Adipocyte (in vitro differentiated cells): ENCODE data around the gene LRRC2.

Experiments used
- DNase-seq: peaks from one replicate; pipeline ENCODE4 v3.0.0-alpha.2; 2015; ENCODE audit warnings: low read depth
- H3K27me3 ChIP-seq: replicated peaks from 2 replicates; pipeline ENCODE4 v1.7.0; 2013; ENCODE audit warnings: mild to moderate bottlenecking, low read length, moderate library complexity; ENCODE audit not compliant: control insufficient read depth, insufficient read depth
- H3K36me3 ChIP-seq: 2 replicates; pipeline ENCODE4 v1.7.0; 2013; ENCODE audit warnings: low read length, mild to moderate bottlenecking, moderate library complexity; ENCODE audit not compliant: control insufficient read depth, insufficient read depth, severe bottlenecking
- H3K4me1 ChIP-seq: 2 replicates; pipeline ENCODE4 v1.7.0; 2013; ENCODE audit warnings: mild to moderate bottlenecking, low read length, moderate library complexity; ENCODE audit not compliant: control insufficient read depth, insufficient read depth
- H3K4me3 ChIP-seq: 2 replicates; pipeline ENCODE4 v1.7.0; 2013; ENCODE audit warnings: mild to moderate bottlenecking, low read length, moderate library complexity
- H3K9ac ChIP-seq: 2 replicates; pipeline ENCODE4 v1.7.0; 2013; ENCODE audit warnings: mild to moderate bottlenecking, low read length, moderate library complexity
- H3K9me3 ChIP-seq: 2 replicates; pipeline ENCODE4 v1.7.0; 2013; ENCODE audit warnings: mild to moderate bottlenecking, low read length, moderate library complexity; ENCODE audit not compliant: control insufficient read depth

LRRC2 gene

DNA sequence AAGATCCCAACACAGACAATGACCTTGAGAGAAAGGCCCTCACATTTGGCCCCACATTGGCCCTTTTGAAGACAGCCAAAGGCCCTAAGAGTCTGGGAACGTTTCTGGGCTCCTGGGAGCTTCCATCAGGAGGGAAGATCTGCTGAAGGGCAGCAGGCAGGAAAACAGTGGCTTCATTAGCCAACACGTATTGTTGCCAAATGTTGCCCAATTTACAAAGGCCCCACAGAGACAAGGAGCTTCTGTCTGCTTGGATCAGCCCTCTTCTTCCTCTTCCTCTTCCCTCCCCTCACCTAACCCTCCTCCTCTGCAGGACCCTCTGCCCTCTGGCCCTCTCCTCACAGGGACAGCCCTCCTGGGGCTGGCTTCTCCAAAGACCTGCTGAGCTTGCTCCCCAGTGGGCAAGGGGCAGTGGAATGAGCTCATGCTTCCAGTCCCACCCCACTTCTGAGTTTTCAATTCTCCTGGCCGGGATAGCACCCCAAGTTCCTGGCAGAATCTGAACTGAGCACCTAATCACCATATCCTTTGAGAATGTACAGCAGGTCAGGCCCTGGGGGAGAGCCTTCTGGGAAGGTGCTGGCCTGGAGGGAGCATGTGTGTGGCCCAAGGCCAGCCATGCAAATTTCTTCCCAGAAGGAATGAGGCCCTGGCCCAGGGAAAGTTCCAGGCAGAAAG lies 96.3 kb downstream of the LRRC2 start:
- H3K36me3 ChIP-seq, result no peaks in the 10 kb centered on the region
- H3K4me3 ChIP-seq, result no peak overlapping the region
- H3K4me1 ChIP-seq, result peaks cover 27% of the 10 kb centered on the region
- H3K9ac ChIP-seq, result no peak overlapping the region
- H3K27me3 ChIP-seq, result peaks cover 58% of the 10 kb centered on the region
- no peak for DNase-seq
- peaks cover 18% of the 10 kb centered on the region for H3K9me3 ChIP-seq

DNA sequence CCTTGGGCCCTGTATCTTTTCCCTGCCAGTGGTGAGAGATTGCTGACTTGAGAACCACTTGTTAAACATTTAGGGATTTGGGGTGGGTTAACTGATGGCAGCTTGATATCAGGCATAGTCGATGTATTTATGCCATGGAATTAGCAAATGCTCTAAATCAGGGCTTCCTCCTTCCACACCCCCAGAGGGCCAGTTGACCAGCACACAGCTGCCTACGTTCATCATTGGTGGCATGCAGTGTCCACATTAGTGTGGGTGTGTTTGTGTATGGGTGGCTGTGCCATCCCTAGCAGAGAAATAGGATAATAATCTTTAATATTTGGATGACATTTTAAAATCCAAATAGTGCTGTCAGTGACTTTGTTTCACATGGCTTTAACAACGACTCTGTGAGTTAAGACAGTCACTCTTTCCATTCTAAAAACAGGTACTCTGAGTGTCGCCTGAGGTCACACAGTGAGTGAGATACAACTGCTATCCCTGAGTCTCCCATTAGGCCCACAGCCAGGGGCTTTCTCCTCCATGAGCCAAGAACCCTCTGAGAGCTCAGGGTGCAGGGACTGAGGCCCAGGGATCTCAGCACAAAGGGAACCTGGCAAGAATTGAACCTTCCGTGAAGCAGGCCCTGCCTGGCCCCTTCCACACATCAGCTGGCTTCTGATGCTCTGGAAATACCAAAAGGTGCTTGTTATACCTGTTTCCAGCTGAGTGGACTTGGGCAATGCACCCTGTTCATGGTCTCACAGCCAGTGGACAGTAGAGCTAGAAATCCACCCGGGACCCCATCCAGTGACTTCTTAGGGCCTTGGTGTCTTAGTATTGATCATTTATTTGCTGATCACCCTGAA lies 97.1 kb downstream of the LRRC2 start:
- Histone ChIP-seq H3K9me3 (peaks cover 9% of the 10 kb centered on the region), H3K4me1 (peaks cover 29% of the 10 kb centered on the region), H3K9ac (no peak overlapping the region), H3K4me3 (no peak overlapping the region), H3K36me3 (no peaks in the 10 kb centered on the region), H3K27me3 (peaks cover 66% of the 10 kb centered on the region)
- DNase-seq, result no peak

DNA sequence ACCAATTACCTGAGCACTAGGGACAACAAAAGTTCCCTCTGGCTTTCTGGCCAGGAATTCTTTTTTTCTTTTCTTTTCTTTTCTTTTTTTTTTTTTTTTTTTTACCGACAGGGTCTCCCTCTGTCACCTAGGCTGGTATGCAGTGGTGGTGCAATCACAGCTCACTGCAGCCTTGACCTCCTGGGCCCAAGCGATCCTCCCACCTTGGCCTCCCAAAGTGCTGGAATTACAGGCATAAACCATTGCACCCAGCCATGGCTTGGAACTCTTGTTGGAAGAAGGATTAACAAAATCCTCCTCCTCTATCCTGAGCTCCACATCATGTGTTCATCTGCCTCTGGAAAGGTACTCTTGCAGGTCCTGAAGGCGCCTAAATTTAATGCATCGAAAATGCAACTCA lies 98.5 kb downstream of the LRRC2 start:
- H3K9ac ChIP-seq, result no peak overlapping the region
- no peak for DNase-seq
- peaks cover 70% of the 10 kb centered on the region for H3K27me3 ChIP-seq
- H3K36me3 ChIP-seq, result no peaks in the 10 kb centered on the region
- H3K4me3 ChIP-seq, result no peak overlapping the region
- H3K4me1 ChIP-seq, result peaks cover 35% of the 10 kb centered on the region
- peaks cover 3% of the 10 kb centered on the region for H3K9me3 ChIP-seq

DNA sequence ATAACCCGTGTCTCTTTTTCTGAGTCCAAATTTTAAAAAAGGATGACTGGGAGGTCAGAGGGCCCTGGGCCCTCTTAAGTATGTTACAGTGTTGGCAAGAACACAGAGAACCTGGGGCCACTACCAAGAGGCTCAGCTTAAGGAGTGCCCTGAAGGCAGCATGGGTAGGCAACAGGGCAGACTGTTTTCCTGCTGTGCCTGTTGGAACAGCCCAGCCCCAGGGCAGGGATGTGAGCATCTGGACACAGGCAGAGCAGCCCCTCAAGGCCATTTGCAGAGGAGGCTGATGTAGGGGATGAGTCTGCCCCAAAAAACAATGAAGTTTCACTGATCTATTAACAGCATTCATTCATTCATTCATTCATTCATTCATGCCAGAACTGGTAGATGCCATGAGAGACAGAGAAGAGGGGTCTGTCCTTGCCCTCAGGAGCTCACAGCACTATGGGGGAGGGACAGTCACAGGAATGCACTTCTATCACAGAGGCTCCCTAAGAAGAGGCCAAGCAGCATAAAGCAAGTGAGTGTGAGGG lies 99.2 kb downstream of the LRRC2 start:
- Histone ChIP-seq H3K4me3 (no peak overlapping the region), H3K27me3 (peaks cover 71% of the 10 kb centered on the region), H3K4me1 (peaks cover 38% of the 10 kb centered on the region), H3K36me3 (no peaks in the 10 kb centered on the region), H3K9ac (no peak overlapping the region), H3K9me3 (peaks cover 3% of the 10 kb centered on the region)
- no peak for DNase-seq

DNA sequence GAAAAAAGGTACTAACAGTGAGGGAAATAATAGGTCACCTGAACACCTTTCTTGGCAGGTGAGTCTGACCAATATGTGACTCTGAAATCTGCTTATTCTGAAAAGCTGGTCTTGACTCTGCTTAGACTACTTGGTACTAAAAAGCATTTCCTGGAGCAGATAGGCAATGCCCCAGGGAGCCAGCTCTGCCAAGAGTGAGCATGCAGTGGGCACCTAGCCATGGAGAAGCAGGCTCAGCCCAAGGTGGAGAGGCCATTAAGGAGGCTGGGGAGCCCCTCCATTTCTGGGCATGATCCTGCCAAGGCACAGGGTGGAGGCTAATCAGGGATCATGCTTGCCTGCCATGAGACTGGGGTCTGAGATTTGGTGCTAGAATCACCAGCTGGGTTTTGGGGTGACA lies 99.8 kb downstream of the LRRC2 start:
- no peaks in the 10 kb centered on the region for H3K36me3 ChIP-seq
- no peak overlapping the region for H3K9ac ChIP-seq
- peaks cover 38% of the 10 kb centered on the region for H3K4me1 ChIP-seq
- DNase-seq, result no peak
- H3K27me3 ChIP-seq, result peaks cover 70% of the 10 kb centered on the region
- H3K9me3 ChIP-seq, result peaks cover 3% of the 10 kb centered on the region
- H3K4me3 ChIP-seq, result no peak overlapping the region
